ENCODE data around the gene GNAQ.

The GNAQ gene

GRCh38 chr9:77680581-77680980, 351.0 kb downstream of the GNAQ start:
- no peak for TF ChIP-seq TAF1 (IDR thresholded peaks at IDR 0.05; ENCODE audit: low read depth)
- TF ChIP-seq TCF12 (IDR thresholded peaks at IDR 0.05; ENCODE audit: low read depth): no peak

- no peak for TF ChIP-seq MAX (IDR thresholded peaks at IDR 0.05)
- no peak for TF ChIP-seq YY1 (IDR thresholded peaks at IDR 0.05; ENCODE audit: low read depth)
- no peak for TF ChIP-seq REST (IDR thresholded peaks at IDR 0.05; ENCODE audit: low read depth)
- TF ChIP-seq CREB1 (IDR thresholded peaks at IDR 0.05; ENCODE audit: low read depth): no peak
- no peak for TF ChIP-seq TCF12 (IDR thresholded peaks at IDR 0.05; ENCODE audit: low read depth)
- TF ChIP-seq TEAD4 (IDR thresholded peaks at IDR 0.05): no peak
- no peak for TF ChIP-seq EGR1 (IDR thresholded peaks at IDR 0.05)
- no peak for TF ChIP-seq ZBTB7A (IDR thresholded peaks at IDR 0.05; ENCODE audit: low read depth)
- TF ChIP-seq FOXM1 (IDR thresholded peaks at IDR 0.05; ENCODE audit: borderline replicate concordance, low read depth): no peak
- no peak for TF ChIP-seq NFIC (IDR thresholded peaks at IDR 0.05)
- TF ChIP-seq USF1 (IDR thresholded peaks at IDR 0.05): no peak
- TF ChIP-seq TAF1 (IDR thresholded peaks at IDR 0.05; ENCODE audit: low read depth): no peak
- no peak for TF ChIP-seq EP300 (IDR thresholded peaks at IDR 0.05; ENCODE audit: borderline replicate concordance)
- TF ChIP-seq RAD21 (IDR thresholded peaks at IDR 0.05; ENCODE audit: low read depth): no peak
- TF ChIP-seq CEBPB (IDR thresholded peaks at IDR 0.05): no peak
Observed at GRCh38 chr9:77679661-77680368, 351.8 kb downstream of the GNAQ start.

DNA sequence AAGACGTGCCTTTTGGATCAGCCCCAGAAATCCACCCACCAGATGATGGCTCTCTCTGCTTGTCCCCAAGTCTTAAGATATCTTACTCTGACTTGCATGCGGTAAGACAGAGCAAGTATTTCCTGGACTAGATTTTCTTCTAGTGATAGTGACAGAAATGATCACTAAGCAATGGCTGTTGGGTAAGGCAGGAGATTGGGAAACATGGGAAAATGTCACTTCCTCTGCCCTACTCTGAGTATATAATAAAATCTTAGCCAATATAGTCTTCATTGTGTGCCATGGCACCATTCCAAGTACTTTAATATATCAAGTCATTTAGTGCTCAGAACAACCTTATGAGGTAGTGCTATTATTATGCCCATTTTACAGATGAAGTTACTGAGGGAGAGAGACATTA, 352.5 kb downstream of the GNAQ start:
- TF ChIP-seq YY1 (IDR thresholded peaks at IDR 0.05; ENCODE audit: low read depth): no peak
- no peak for TF ChIP-seq EP300 (IDR thresholded peaks at IDR 0.05; ENCODE audit: borderline replicate concordance)
- no peak for TF ChIP-seq TAF1 (IDR thresholded peaks at IDR 0.05; ENCODE audit: low read depth)
- no peak for TF ChIP-seq CEBPB (IDR thresholded peaks at IDR 0.05)
- TF ChIP-seq ZBTB7A (IDR thresholded peaks at IDR 0.05; ENCODE audit: low read depth): no peak
- TF ChIP-seq RAD21 (IDR thresholded peaks at IDR 0.05; ENCODE audit: low read depth): no peak
- TF ChIP-seq USF1 (IDR thresholded peaks at IDR 0.05): no peak
- no peak for TF ChIP-seq TEAD4 (IDR thresholded peaks at IDR 0.05)
- TF ChIP-seq FOXM1 (IDR thresholded peaks at IDR 0.05; ENCODE audit: borderline replicate concordance, low read depth): no peak
- TF ChIP-seq CREB1 (IDR thresholded peaks at IDR 0.05; ENCODE audit: low read depth): no peak
- no peak for TF ChIP-seq NFIC (IDR thresholded peaks at IDR 0.05)

- no peak for TF ChIP-seq USF1 (IDR thresholded peaks at IDR 0.05)
- TF ChIP-seq TCF12 (IDR thresholded peaks at IDR 0.05; ENCODE audit: low read depth): no peak
- TF ChIP-seq TAF1 (IDR thresholded peaks at IDR 0.05; ENCODE audit: low read depth): no peak
- no peak for TF ChIP-seq TEAD4 (IDR thresholded peaks at IDR 0.05)
- TF ChIP-seq CREB1 (IDR thresholded peaks at IDR 0.05; ENCODE audit: low read depth): no peak
- TF ChIP-seq REST (IDR thresholded peaks at IDR 0.05; ENCODE audit: low read depth): no peak
- TF ChIP-seq FOXM1 (IDR thresholded peaks at IDR 0.05; ENCODE audit: borderline replicate concordance, low read depth): no peak
- no peak for TF ChIP-seq CEBPB (IDR thresholded peaks at IDR 0.05)
- no peak for TF ChIP-seq RAD21 (IDR thresholded peaks at IDR 0.05; ENCODE audit: low read depth)
- TF ChIP-seq YY1 (IDR thresholded peaks at IDR 0.05; ENCODE audit: low read depth): no peak
- no peak for TF ChIP-seq MAX (IDR thresholded peaks at IDR 0.05)
- no peak for TF ChIP-seq EGR1 (IDR thresholded peaks at IDR 0.05)
Observed at GRCh38 chr9:77677957-77678535, 353.6 kb downstream of the GNAQ start.

- TF ChIP-seq EP300 (IDR thresholded peaks at IDR 0.05; ENCODE audit: borderline replicate concordance) (no peak), RAD21 (IDR thresholded peaks at IDR 0.05; ENCODE audit: low read depth) (no peak), FOXM1 (IDR thresholded peaks at IDR 0.05; ENCODE audit: borderline replicate concordance, low read depth) (no peak), REST (IDR thresholded peaks at IDR 0.05; ENCODE audit: low read depth) (no peak), NFIC (IDR thresholded peaks at IDR 0.05) (no peak), TEAD4 (IDR thresholded peaks at IDR 0.05) (no peak), USF1 (IDR thresholded peaks at IDR 0.05) (no peak), TCF12 (IDR thresholded peaks at IDR 0.05; ENCODE audit: low read depth) (no peak), CEBPB (IDR thresholded peaks at IDR 0.05) (no peak), CREB1 (IDR thresholded peaks at IDR 0.05; ENCODE audit: low read depth) (no peak), ZBTB7A (IDR thresholded peaks at IDR 0.05; ENCODE audit: low read depth) (no peak)
Observed at GRCh38 chr9:77677397-77677796, 354.2 kb downstream of the GNAQ start.

Data from Ishikawa (cell line).